HG03135 (cell line): ENCODE results near the gene BIRC3.
"Not testable (repeated sequence)": the region's sequence is repeated elsewhere in the genome, so short reads cannot be mapped to it uniquely, and the experiment has no call there.

Source experiments
- ATAC-seq: cut with Tn5 transposase; IDR thresholded peaks from one replicate; pipeline ENCODE4 v1.9.1; 2021; ENCODE audit warnings: mild to moderate bottlenecking, moderate library complexity; ENCODE audit not compliant: unreplicated experiment

Gene BIRC3

GRCh38 chr11:102322560-102322959 lies 5.3 kb downstream of the BIRC3 start:
- ATAC-seq = no peak

- ATAC-seq = no peak
Observed at GRCh38 chr11:102323542-102324251, 6.4 kb downstream of the BIRC3 start.

GRCh38 chr11:102325088-102325487 lies 7.8 kb downstream of the BIRC3 start:
- ATAC-seq = no peak

- no peak for ATAC-seq
Observed at GRCh38 chr11:102328748-102329147, 11.5 kb downstream of the BIRC3 start.

GRCh38 chr11:102330231-102330630 lies 12.9 kb downstream of the BIRC3 start:
- ATAC-seq = no peak

- ATAC-seq = no peak
Observed at GRCh38 chr11:102331341-102331740, 14.1 kb downstream of the BIRC3 start.

GRCh38 chr11:102332611-102332994 lies 15.3 kb downstream of the BIRC3 start:
- no peak for ATAC-seq

GRCh38 chr11:102338479-102339010 lies 21.3 kb downstream of the BIRC3 start:
- ATAC-seq = no peak

GRCh38 chr11:102341311-102341710 lies 24.0 kb downstream of the BIRC3 start:
- not testable (repeated sequence) for ATAC-seq

- ATAC-seq = peak; percentile 46
Observed at GRCh38 chr11:102341844-102342318, 24.6 kb downstream of the BIRC3 start.

GRCh38 chr11:102343809-102344208 lies 26.5 kb downstream of the BIRC3 start:
- ATAC-seq = no peak

GRCh38 chr11:102345904-102346303 lies 28.6 kb downstream of the BIRC3 start:
- ATAC-seq = no peak

- no peak for ATAC-seq
Observed at GRCh38 chr11:102346456-102346747, 29.1 kb downstream of the BIRC3 start.

- ATAC-seq = peak; percentile 91
Observed at GRCh38 chr11:102346748-102347461, 29.6 kb downstream of the BIRC3 start, which contains the start of gene BIRC2. BIRC2 (plus strand) TSS chr11:102347214; CDS start chr11:102349855, 2,641 bp downstream.

- ATAC-seq = peak; percentile 23
Observed at GRCh38 chr11:102347462-102348370, 30.4 kb downstream of the BIRC3 start.

GRCh38 chr11:102357116-102357515 lies 39.8 kb downstream of the BIRC3 start:
- ATAC-seq = no peak

- ATAC-seq = no peak
Observed at GRCh38 chr11:102359372-102359771, 42.1 kb downstream of the BIRC3 start.

GRCh38 chr11:102360681-102361080 lies 43.4 kb downstream of the BIRC3 start:
- ATAC-seq = no peak

GRCh38 chr11:102361086-102362031 lies 44.1 kb downstream of the BIRC3 start:
- peak; percentile 83 for ATAC-seq

GRCh38 chr11:102364991-102365390 lies 47.7 kb downstream of the BIRC3 start:
- no peak for ATAC-seq
